Uterus (tissue), 2 donors: ENCODE measurements around the gene MT1F.

Experiments
- CTCF ChIP-seq, 4 experiments: fragments of 200-600 bp in 2 of 4; fragments of 450-650 bp in 2 of 4; sonication (generic) in 2 of 4; IDR thresholded peaks; one replicate each; pipeline ENCODE4 v1.5.1; 2016 to 2019; ENCODE audit warnings: antibody characterized with exemption in 4 of 4, mild to moderate bottlenecking in 2 of 4, moderate library complexity in 1 of 4
- POLR2A ChIP-seq, 2 donors: fragments of 450-650 bp; IDR thresholded peaks; one replicate each; pipeline ENCODE4 v1.6.1; 2016; ENCODE audit warnings: antibody characterized with exemption in 2 of 2, mild to moderate bottlenecking in 1 of 2, moderate library complexity in 1 of 2

DNA sequence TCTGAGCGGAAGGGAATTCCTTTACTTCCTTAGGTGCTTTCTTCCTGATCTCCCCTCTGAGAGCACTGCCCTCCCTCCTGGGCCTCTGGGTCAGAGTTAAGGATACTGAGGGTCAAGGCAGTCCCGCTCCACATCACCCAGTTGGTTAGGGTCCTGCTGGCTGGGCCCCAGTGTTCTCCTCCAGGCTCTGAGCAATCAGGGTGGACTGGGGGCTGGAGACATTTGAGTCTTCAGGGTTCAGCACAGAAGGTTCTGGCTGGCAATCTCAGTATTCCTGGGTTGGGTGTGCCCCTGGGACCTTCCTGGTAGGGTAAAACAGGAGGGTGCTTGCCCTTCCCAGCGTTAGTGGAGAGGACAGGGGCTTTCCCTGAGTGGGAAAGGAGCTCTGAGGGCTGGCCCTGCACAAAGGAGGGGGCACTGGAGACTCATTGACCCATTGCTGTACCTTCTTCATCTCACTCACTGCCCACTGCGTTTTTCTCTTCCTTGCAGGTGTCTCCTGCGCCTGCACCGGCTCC, 24.9 kb upstream of the MT1F start:
- TF ChIP-seq CTCF (IDR thresholded peaks at IDR 0.05) (no peak), POLR2A (IDR thresholded peaks at IDR 0.05) (no peak)
